Panc1 (cell line): ENCODE results near the gene SLC14A1. TPM values are rescaled to one million over a fixed set of nuclear protein-coding genes. Genes with fewer than 3 reads are reported as not detected.

Experiments used
- ATAC-seq: fragments of 200-7000 bp; cut with Tn5 transposase; 2 replicates; pipeline ENCODE4 v1.9.1; 2020; ENCODE audit warnings: mild to moderate bottlenecking, moderate library complexity
- BruUV-seq: library from RNA; stranded (reverse); fragments of 400-500 nt; replicated peaks from 2 replicates; lab custom pipeline; 2021; lab: Mats Ljungman, UMichigan
- CTCF ChIA-PET: fragments of 300-600 bp; sonication (Branson Sonifier 250); formaldehyde crosslinking; loops from one replicate; lab custom pipeline; 2022; ENCODE audit warnings: antibody characterized with exemption; lab: Charles Lee
- POLR2A ChIA-PET: fragments of 300-600 bp; sonication (Branson Sonifier 250); formaldehyde crosslinking; loops from one replicate; lab custom pipeline; 2022; ENCODE audit warnings: antibody characterized with exemption; lab: Charles Lee
- DNase-seq: peaks from one replicate; pipeline ENCODE4 v3.0.0-alpha.2; 2010; ENCODE audit warnings: low read depth, low spot score
- H3K27ac ChIP-seq: 2 replicates; pipeline ENCODE4 v1.5.1; 2011; ENCODE audit warnings: mild to moderate bottlenecking, low read length, inconsistent platforms
- H3K27me3 ChIP-seq: fragments of 200-500 bp; sonication (Bioruptor generic); 2 replicates; pipeline ENCODE4 v1.6.0; 2014; ENCODE audit warnings: low read length, inconsistent platforms; ENCODE audit not compliant: control insufficient read depth, insufficient read depth
- H3K36me3 ChIP-seq: fragments of 200-500 bp; sonication (Bioruptor generic); 2 replicates; pipeline ENCODE4 v1.5.1; 2014; ENCODE audit warnings: inconsistent platforms, mild to moderate bottlenecking, low read length, moderate library complexity; ENCODE audit not compliant: control insufficient read depth, insufficient read depth
- H3K4me1 ChIP-seq: 2 replicates; pipeline ENCODE4 v1.5.1; 2011; ENCODE audit warnings: inconsistent platforms, mild to moderate bottlenecking, low read length, moderate library complexity; ENCODE audit not compliant: control insufficient read depth, insufficient read depth
- H3K4me3 ChIP-seq, 2 experiments: 2 replicates each; pipeline ENCODE4 v1.5.1; 2011 to 2012; ENCODE audit warnings: low read depth in 2 of 2, low read length in 2 of 2, mild to moderate bottlenecking in 2 of 2, inconsistent platforms in 1 of 2, moderate library complexity in 1 of 2
- H3K9me3 ChIP-seq: fragments of 200-500 bp; sonication (Bioruptor generic); 2 replicates; pipeline ENCODE4 v1.5.1; 2014; ENCODE audit warnings: low read depth, mild to moderate bottlenecking, inconsistent platforms, low read length, moderate library complexity; ENCODE audit not compliant: control insufficient read depth, insufficient read depth
- CTCF ChIP-seq: fragments of 450-650 bp; IDR thresholded peaks from 2 replicates; pipeline ENCODE4 v1.5.1; 2017; ENCODE audit warnings: mild to moderate bottlenecking
- POLR2AphosphoS5 ChIP-seq: IDR thresholded peaks from 2 replicates; pipeline ENCODE4 v1.6.1; 2012; ENCODE audit warnings: mild to moderate bottlenecking, low read depth, low read length, moderate library complexity
- REST ChIP-seq, 2 experiments: IDR thresholded peaks; 2 replicates each; pipeline ENCODE4 v1.6.1; 2011 to 2012; ENCODE audit warnings: low read depth in 2 of 2, control low read depth in 1 of 2, low read length in 1 of 2, mild to moderate bottlenecking in 1 of 2, moderate library complexity in 1 of 2; ENCODE audit not compliant: insufficient read depth in 1 of 2
- SIN3A ChIP-seq: IDR thresholded peaks from 2 replicates; pipeline ENCODE4 v1.6.1; 2012; ENCODE audit warnings: low read depth, mild to moderate bottlenecking, low read length, moderate library complexity, borderline replicate concordance; ENCODE audit not compliant: insufficient read depth
- TCF7L2 ChIP-seq: IDR thresholded peaks from 2 replicates; pipeline ENCODE4 v1.6.1; 2011; ENCODE audit warnings: mild to moderate bottlenecking, low read depth, low read length, inconsistent platforms
- in situ Hi-C: cut with HindIII; loops from 2 replicates; pipeline ENCODE4 v1.10.0; 2016; ENCODE audit warnings: low sequenced_read_pairs, low pct_unique_long_range_greater_than_20kb
- intact Hi-C: fragments of 100-400 bp; cut with micrococcal nuclease; formaldehyde crosslinking; loops from one replicate; pipeline ENCODE4 v1.10.0; 2022; ENCODE audit not compliant: unreplicated experiment
- total RNA-seq: library from RNA; stranded (reverse); gene quantifications from one replicate; pipeline ENCODE4 v1.2.1, GENCODE V29; 2021; ENCODE audit not compliant: unreplicated experiment

SLC14A1 gene
- total RNA-seq, 1 experiment from 2014 or later, result 1.2 TPM

- H3K9me3 ChIP-seq, result peaks cover 5% of the 10 kb centered on the region; the same call in 1 of the 2 replicates
- no TSS peak for BruUV-seq
- no peak for TF ChIP-seq SIN3A
- no peak for TF ChIP-seq CTCF
- TF ChIP-seq POLR2AphosphoS5, result no peak
- no peak for TF ChIP-seq REST (IDR thresholded peaks at IDR 0.05; ENCODE audit: insufficient read depth in 1 of 2, low read depth in 2 of 2, low read length in 1 of 2)
- no peak for TF ChIP-seq TCF7L2
- POLR2A ChIA-PET, result no interaction called here
- CTCF ChIA-PET, result no interaction called here
- no peak overlapping the region for H3K27ac ChIP-seq
- no peaks in the 10 kb centered on the region for H3K27me3 ChIP-seq
- H3K4me1 ChIP-seq, result no peaks in the 10 kb centered on the region
- DNase-seq (no peak), ATAC-seq (no peak)
- no peak overlapping the region for H3K4me3 ChIP-seq
- intact Hi-C loops, result no loop called here
- no peaks in the 10 kb centered on the region for H3K36me3 ChIP-seq
- in situ Hi-C loops, result no loop called here
These were observed 15.2 kb upstream of the SLC14A1 start for GRCh38 chr18:45708831-45709230.

- Histone ChIP-seq H3K4me3 (no peak overlapping the region), H3K9me3 (peaks cover 5% of the 10 kb centered on the region; the same call in 1 of the 2 replicates), H3K27me3 (no peaks in the 10 kb centered on the region), H3K4me1 (no peaks in the 10 kb centered on the region), H3K36me3 (no peaks in the 10 kb centered on the region), H3K27ac (no peak overlapping the region)
- in situ Hi-C loops, result no loop called here
- intact Hi-C loops, result no loop called here
- POLR2A ChIA-PET, result no interaction called here
- CTCF ChIA-PET, result no interaction called here
- no peak for TF ChIP-seq TCF7L2
- TF ChIP-seq POLR2AphosphoS5, result no peak
- no peak for TF ChIP-seq SIN3A
- no peak for TF ChIP-seq REST (IDR thresholded peaks at IDR 0.05; ENCODE audit: insufficient read depth in 1 of 2, low read depth in 2 of 2, low read length in 1 of 2)
- no peak for TF ChIP-seq CTCF
- DNase-seq, result no peak
- ATAC-seq, result no peak
- BruUV-seq, result no TSS peak
These were observed 11.9 kb upstream of the SLC14A1 start for GRCh38 chr18:45712061-45712460.
